ENCODE data around the gene VPS37D. TPM values are rescaled to one million over a fixed set of nuclear protein-coding genes. Genes with fewer than 3 reads are reported as not detected.

The VPS37D gene
- total and polyA plus RNA-seq, 3 experiments from 2014 or later = 0.17 to 0.18 TPM; not detected in 1

DNA sequence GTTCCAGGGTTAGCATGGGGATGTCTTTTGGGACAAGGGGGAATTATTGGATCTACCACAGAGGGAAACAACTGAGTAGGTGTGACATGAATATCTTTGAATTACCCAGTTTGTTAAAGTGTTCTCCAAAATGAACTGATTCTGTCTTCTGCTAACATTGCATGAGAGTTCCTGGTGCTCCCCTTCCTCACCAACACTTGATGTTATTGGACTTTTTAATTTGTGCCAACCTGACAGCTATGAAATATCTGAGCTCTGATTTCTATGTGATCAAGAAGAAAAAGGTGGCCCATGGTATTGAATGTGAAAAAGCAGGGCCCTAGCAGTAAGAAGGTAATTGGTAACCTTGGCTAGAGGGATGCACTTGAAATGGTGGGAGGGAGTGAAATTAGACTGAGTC is 4.6 kb upstream of the VPS37D start:
- no peak overlapping the region for H3K4me3 Mint-ChIP-seq

DNA sequence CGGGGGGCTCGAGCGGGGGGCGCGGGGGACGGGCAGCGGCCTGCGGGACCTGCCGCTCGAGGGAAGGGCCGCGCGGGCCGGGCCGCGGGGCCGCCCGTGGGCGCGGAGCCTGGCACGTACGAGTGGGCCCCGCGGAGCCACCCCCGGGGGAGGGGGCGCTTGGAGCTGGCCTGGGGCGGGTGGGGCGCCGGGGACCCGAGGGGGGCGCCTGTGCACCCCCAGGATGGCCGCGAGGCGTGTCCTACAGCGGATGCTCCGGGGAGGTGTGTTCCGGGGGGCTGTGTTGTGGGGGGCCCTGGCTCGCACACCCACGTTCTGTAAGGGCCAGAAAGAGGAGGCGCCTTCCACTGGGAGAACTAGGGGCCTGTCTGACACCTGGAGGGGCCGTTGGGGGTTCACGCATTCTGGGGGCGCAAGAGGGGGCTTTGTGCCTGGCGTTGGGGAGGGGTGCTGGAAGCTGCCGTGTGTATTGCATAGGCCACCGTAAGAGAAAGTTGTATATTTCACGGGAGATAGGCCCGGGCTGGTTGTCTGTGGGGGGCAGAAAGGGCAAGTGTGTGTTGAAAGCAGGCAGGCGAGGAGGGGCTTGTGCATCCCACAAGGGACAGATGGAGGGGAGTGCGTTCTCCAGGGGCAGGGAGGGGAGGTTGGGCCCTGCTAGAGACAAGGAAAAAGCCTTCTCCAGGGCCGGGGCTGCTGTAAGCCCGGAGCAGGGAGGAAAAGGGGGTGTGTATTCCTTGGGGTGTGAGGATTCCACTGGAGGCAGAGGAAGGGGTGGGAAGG is 663 bp downstream of the VPS37D start:
- no peak for DNase-seq
- ChIA-PET CTCF (interaction anchor here (0.7 to 2.1 kb wide), 6 partner anchors 10 to 64 kb away, joined by 3 to 11 read pairs (median 4); no protein-coding TSS in a partner anchor), POLR2A (interaction anchor here (1.0 kb wide), 1 partner anchor 102 kb away, joined by 3 read pairs; no protein-coding TSS in a partner anchor)
- peaks cover 11 to 24% of the 10 kb centered on the region in 2 donors for H3K27me3 Mint-ChIP-seq
- Histone ChIP-seq H3K9me3 (ENCODE audit: low read length) (no peaks in the 10 kb centered on the region), H3K27me3 (ENCODE audit: insufficient read depth, low read length, poor library complexity, severe bottlenecking) (peaks cover 4% of the 10 kb centered on the region), H3K4me3 (ENCODE audit: low read length) (peak overlapping the region; percentile 34), H3K36me3 (ENCODE audit: insufficient read depth, low read length) (no peaks in the 10 kb centered on the region), H3K4me1 (ENCODE audit: insufficient read depth, low read length) (peaks cover 7% of the 10 kb centered on the region), H3K27ac (ENCODE audit: low read depth, low read length) (peak overlapping the region; percentile 18)
- peaks cover 0 to 2% (median 0%) of the 10 kb centered on the region in 3 donors for H3K36me3 Mint-ChIP-seq
- H3K9me3 Mint-ChIP-seq = peaks cover 0 to 2% (median 1%) of the 10 kb centered on the region in 5 donors
- H3K4me1 Mint-ChIP-seq = peaks cover 6 to 12% (median 7%) of the 10 kb centered on the region in 3 donors
- H3K27ac Mint-ChIP-seq = peak overlapping the region in 5 of 8 donors; percentile 13 to 61 (median 47)
- H3K4me3 Mint-ChIP-seq = peak overlapping the region; percentile 41 to 82 (median 76)

More for the DNA sequence above, 4.6 kb upstream of the VPS37D start:
- Histone ChIP-seq H3K27me3 (ENCODE audit: insufficient read depth, low read length, poor library complexity, severe bottlenecking) (peaks cover 4% of the 10 kb centered on the region), H3K36me3 (ENCODE audit: insufficient read depth, low read length) (no peaks in the 10 kb centered on the region), H3K9me3 (ENCODE audit: low read length) (no peaks in the 10 kb centered on the region), H3K27ac (ENCODE audit: low read depth, low read length) (no peak overlapping the region), H3K4me1 (ENCODE audit: insufficient read depth, low read length) (no peaks in the 10 kb centered on the region), H3K4me3 (ENCODE audit: low read length) (no peak overlapping the region)
- Mint-ChIP-seq H3K27me3 (peaks cover 27 to 44% of the 10 kb centered on the region in 2 donors), H3K4me1 (peaks cover 0 to 5% (median 4%) of the 10 kb centered on the region in 3 donors), H3K27ac (peak overlapping the region in 1 of 8 donors; percentile 64), H3K9me3 (peaks cover 0 to 9% (median 4%) of the 10 kb centered on the region in 5 donors), H3K36me3 (peaks cover 0 to 7% (median 1%) of the 10 kb centered on the region in 3 donors)
- DNase-seq = no peak
- CTCF ChIA-PET = no interaction called here
- POLR2A ChIA-PET = no interaction called here

DNA sequence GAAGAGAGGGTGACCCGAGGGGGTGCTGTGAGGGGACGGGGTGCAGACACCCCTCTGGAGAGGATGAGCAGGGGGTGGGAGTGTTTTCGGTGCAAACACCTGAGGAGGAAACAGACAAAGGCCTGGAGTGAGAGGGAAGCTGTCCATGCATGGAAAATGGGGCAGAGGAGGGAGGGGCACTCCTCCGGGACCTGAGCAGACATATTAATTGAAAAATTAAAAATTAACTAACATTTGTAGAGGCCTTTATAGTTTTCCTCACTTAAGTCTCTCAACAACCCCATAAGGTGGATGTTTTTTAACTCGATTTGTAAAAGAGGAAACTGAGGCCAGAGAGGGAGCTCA is 1.2 kb downstream of the VPS37D start:
- H3K4me3 ChIP-seq (ENCODE audit: low read length) = no peak overlapping the region
- POLR2A ChIA-PET = interaction anchor here (1.0 kb wide), 2 partner anchors 49 to 103 kb away, joined by 3 to 4 read pairs; no protein-coding TSS in a partner anchor
- H3K36me3 ChIP-seq (ENCODE audit: insufficient read depth, low read length) = no peaks in the 10 kb centered on the region
- Mint-ChIP-seq H3K36me3 (no peaks in the 10 kb centered on the region), H3K27ac (peak overlapping the region in 1 of 8 donors; percentile 46), H3K4me1 (peaks cover 6 to 12% (median 7%) of the 10 kb centered on the region in 3 donors), H3K9me3 (no peaks in the 10 kb centered on the region), H3K4me3 (peak overlapping the region; percentile 41 to 78 (median 74)), H3K27me3 (peaks cover 10 to 19% of the 10 kb centered on the region in 2 donors)
- H3K4me1 ChIP-seq (ENCODE audit: insufficient read depth, low read length) = peaks cover 7% of the 10 kb centered on the region
- no peaks in the 10 kb centered on the region for H3K9me3 ChIP-seq (ENCODE audit: low read length)
- no peak for DNase-seq
- CTCF ChIA-PET = interaction anchor here (1.3 to 2.1 kb wide), 3 partner anchors 9 to 62 kb away, joined by 3 to 11 read pairs (median 8); no protein-coding TSS in a partner anchor
- H3K27ac ChIP-seq (ENCODE audit: low read depth, low read length) = peak overlapping the region; percentile 18
- H3K27me3 ChIP-seq (ENCODE audit: insufficient read depth, low read length, poor library complexity, severe bottlenecking) = peaks cover 4% of the 10 kb centered on the region

DNA sequence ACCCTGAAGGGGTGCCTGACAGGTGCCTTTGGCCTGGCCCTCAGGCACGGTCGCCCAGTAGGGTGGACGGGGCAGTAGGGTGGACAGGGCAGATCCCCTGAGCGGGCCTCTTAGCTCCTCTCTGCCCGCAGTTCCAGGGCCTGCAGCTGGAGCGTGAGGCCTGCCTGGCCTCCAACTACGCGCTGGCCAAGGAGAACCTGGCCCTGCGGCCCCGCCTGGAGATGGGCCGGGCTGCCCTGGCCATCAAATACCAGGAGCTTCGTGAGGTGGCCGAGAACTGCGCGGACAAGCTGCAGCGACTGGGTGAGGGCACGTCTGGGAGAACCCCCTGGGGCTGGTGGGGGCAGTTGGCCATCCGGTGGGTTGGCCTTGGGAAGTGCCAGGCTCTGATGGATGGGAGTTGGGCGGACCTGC is 1.7 kb downstream of the VPS37D start:
- Histone ChIP-seq H3K27me3 (ENCODE audit: insufficient read depth, low read length, poor library complexity, severe bottlenecking) (peaks cover 4% of the 10 kb centered on the region), H3K4me3 (ENCODE audit: low read length) (no peak overlapping the region), H3K27ac (ENCODE audit: low read depth, low read length) (no peak overlapping the region), H3K36me3 (ENCODE audit: insufficient read depth, low read length) (no peaks in the 10 kb centered on the region), H3K4me1 (ENCODE audit: insufficient read depth, low read length) (peaks cover 7% of the 10 kb centered on the region), H3K9me3 (ENCODE audit: low read length) (no peaks in the 10 kb centered on the region)
- POLR2A ChIA-PET = interaction anchor here (1.0 kb wide), 1 partner anchor 48 kb away, joined by 4 read pairs; no protein-coding TSS in a partner anchor
- CTCF ChIA-PET = interaction anchor here (2.1 kb wide), 1 partner anchor 9 kb away, joined by 8 read pairs; no protein-coding TSS in a partner anchor
- H3K9me3 Mint-ChIP-seq = no peaks in the 10 kb centered on the region
- no peak overlapping the region for H3K27ac Mint-ChIP-seq
- DNase-seq = no peak
- peaks cover 6 to 15% of the 10 kb centered on the region in 2 donors for H3K27me3 Mint-ChIP-seq
- no peak overlapping the region for H3K4me3 Mint-ChIP-seq
- H3K36me3 Mint-ChIP-seq = no peaks in the 10 kb centered on the region
- H3K4me1 Mint-ChIP-seq = peaks cover 6 to 12% (median 7%) of the 10 kb centered on the region in 3 donors

DNA sequence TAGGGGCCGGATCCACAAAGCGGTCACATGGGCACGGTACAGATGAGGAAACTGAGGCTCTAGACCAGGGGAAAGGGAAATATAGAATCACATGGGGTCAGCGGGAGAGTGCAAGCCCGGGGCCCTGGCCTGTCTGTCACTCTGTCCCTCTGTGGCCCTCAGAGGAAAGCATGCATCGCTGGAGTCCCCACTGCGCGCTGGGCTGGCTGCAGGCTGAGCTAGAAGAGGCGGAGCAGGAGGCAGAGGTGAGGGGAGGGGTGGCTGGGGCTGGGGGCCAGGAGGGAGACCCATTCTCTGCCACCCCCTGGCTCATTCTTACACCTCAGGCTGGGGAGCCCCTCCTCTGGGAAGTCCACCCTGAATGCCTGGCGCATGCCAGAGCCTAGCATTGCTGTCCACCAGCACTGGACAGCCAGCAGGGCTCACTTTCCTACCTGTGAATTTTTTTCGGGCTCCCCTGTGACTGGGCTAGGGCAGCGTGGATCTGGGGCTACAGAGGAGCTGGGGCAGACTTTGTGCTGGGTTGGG is 2.3 kb downstream of the VPS37D start:
- H3K36me3 ChIP-seq (ENCODE audit: insufficient read depth, low read length) = no peaks in the 10 kb centered on the region
- Mint-ChIP-seq H3K4me3 (peak overlapping the region in 2 of 7 donors; percentile 32 to 58), H3K27me3 (peaks cover 6 to 10% of the 10 kb centered on the region in 2 donors), H3K9me3 (no peaks in the 10 kb centered on the region), H3K4me1 (peaks cover 6 to 12% (median 7%) of the 10 kb centered on the region in 3 donors), H3K36me3 (no peaks in the 10 kb centered on the region), H3K27ac (no peak overlapping the region)
- DNase-seq = no peak
- peaks cover 7% of the 10 kb centered on the region for H3K4me1 ChIP-seq (ENCODE audit: insufficient read depth, low read length)
- no peaks in the 10 kb centered on the region for H3K27me3 ChIP-seq (ENCODE audit: insufficient read depth, low read length, poor library complexity, severe bottlenecking)
- H3K27ac ChIP-seq (ENCODE audit: low read depth, low read length) = no peak overlapping the region
- H3K9me3 ChIP-seq (ENCODE audit: low read length) = no peaks in the 10 kb centered on the region
- H3K4me3 ChIP-seq (ENCODE audit: low read length) = no peak overlapping the region
- CTCF ChIA-PET = interaction anchor here (1.4 kb wide), 1 partner anchor 63 kb away, joined by 5 read pairs; no protein-coding TSS in a partner anchor
- POLR2A ChIA-PET = interaction anchor here (1.0 kb wide), 1 partner anchor 48 kb away, joined by 4 read pairs; no protein-coding TSS in a partner anchor

DNA sequence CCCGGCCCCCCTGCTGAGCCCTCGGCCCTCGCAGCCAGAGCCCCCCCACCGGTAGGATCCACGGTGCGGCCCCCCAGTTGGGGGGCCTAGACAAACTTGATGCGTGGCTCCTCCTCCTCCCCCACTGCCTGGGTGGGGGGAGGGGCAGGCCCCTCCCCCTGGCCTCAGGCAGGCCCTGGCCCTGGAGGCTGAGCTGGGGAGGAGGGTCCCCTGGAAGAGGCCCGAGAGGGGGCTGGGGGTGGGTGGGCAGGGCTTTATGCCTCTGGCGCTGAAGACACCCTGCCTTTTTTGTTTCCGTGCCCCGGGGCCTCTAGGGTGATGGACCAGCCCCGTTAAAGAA is 3.7 kb downstream of the VPS37D start:
- Mint-ChIP-seq H3K36me3 (no peaks in the 10 kb centered on the region), H3K27me3 (peaks cover under 1 to 4% of the 10 kb centered on the region in 2 donors), H3K27ac (no peak overlapping the region), H3K4me3 (no peak overlapping the region), H3K4me1 (peaks cover 5 to 12% (median 6%) of the 10 kb centered on the region in 3 donors), H3K9me3 (no peaks in the 10 kb centered on the region)
- H3K36me3 ChIP-seq (ENCODE audit: insufficient read depth, low read length) = no peaks in the 10 kb centered on the region
- no peak overlapping the region for H3K27ac ChIP-seq (ENCODE audit: low read depth, low read length)
- H3K27me3 ChIP-seq (ENCODE audit: insufficient read depth, low read length, poor library complexity, severe bottlenecking) = no peaks in the 10 kb centered on the region
- no peaks in the 10 kb centered on the region for H3K9me3 ChIP-seq (ENCODE audit: low read length)
- no peak overlapping the region for H3K4me3 ChIP-seq (ENCODE audit: low read length)
- no peak for DNase-seq
- peaks cover 7% of the 10 kb centered on the region for H3K4me1 ChIP-seq (ENCODE audit: insufficient read depth, low read length)
- ChIA-PET POLR2A (no interaction called here), CTCF (interaction anchor here (1.4 kb wide), 1 partner anchor 64 kb away, joined by 5 read pairs; no protein-coding TSS in a partner anchor)

DNA sequence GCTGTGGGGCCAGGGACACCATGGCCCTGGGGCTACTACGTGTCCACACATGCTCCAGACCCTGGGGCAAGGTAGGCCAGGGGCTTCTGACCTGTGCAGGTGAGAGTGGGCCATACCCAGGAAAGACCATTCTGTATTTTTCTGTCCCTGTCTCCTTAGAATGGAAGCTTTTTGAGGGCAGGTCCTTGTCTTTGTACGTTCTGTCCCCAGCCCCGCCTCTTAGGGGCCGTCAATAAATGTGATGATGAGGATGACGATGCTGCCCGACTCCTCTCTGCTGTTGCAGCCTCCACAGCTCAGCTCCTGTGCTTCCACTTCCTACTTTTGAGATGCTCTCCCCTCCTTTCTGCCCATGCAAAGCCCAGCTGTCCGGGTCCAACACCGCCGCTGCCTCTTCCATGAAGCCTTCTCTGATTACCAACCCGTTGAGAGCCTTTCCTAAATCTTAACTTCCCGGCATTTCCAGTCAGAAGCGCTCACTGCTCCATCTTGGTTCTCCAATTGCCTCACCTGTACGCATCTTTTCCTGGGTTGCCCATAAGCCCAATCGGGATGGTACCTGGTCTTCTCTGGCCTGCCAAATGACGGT is 4.3 kb downstream of the VPS37D start:
- CTCF ChIA-PET = no interaction called here

More for the DNA sequence above, 4.3 kb downstream of the VPS37D start:
- Mint-ChIP-seq H3K27me3 (peaks cover 0 to 4% of the 10 kb centered on the region in 2 donors), H3K9me3 (no peaks in the 10 kb centered on the region), H3K36me3 (no peaks in the 10 kb centered on the region), H3K27ac (no peak overlapping the region), H3K4me1 (peaks cover 5 to 12% (median 6%) of the 10 kb centered on the region in 3 donors), H3K4me3 (peak overlapping the region in 2 of 7 donors; percentile 6 to 52)
- H3K27ac ChIP-seq (ENCODE audit: low read depth, low read length) = no peak overlapping the region
- no peaks in the 10 kb centered on the region for H3K9me3 ChIP-seq (ENCODE audit: low read length)
- no peaks in the 10 kb centered on the region for H3K27me3 ChIP-seq (ENCODE audit: insufficient read depth, low read length, poor library complexity, severe bottlenecking)
- H3K4me1 ChIP-seq (ENCODE audit: insufficient read depth, low read length) = peaks cover 7% of the 10 kb centered on the region
- no peak for DNase-seq
- no peak overlapping the region for H3K4me3 ChIP-seq (ENCODE audit: low read length)
- no peaks in the 10 kb centered on the region for H3K36me3 ChIP-seq (ENCODE audit: insufficient read depth, low read length)
- POLR2A ChIA-PET = no interaction called here
